ENCODE measurements around the gene KCNJ10.

The KCNJ10 gene

DNA sequence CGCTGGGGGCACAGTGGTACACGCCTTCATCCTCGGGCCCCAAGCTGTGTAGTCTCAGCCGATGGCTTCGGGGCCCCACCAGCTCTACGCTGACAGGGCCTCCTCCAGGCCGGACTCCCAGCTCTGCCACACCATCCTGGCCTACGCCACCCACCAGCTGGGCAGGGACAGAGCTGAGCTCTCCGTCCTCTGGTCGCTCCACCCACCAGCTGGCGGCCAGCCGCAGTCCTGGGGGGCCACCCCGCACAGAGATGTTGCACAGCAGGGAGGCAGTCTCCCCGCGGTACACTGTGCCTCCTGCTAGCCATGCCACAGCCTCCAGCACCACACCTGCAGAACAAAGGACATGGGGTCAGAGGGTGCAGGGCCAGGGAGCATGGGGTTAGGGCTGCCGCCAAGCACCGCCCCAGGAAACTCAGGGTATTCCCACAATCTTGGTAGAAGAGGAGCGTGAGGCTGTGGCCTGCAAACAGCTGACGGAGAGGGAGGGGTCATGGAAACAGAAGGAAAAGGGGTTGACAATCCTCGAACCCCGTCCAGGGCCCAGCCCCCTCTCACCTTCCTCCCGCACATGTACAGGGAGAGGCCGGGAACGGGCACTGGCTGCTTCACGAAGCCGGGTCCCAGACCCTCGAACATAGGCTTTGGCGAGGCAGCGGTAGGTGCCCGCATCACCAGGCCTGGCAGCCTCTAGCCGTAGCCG is 22.6 kb upstream of the KCNJ10 start:
- no peaks in the 10 kb centered on the region for H3K36me3 ChIP-seq (replicated peaks; ENCODE audit: insufficient read depth, low read length)
- H3K4me3 ChIP-seq (ENCODE audit: low read length) = no peak overlapping the region
- no peak overlapping the region for H3K4me2 ChIP-seq (ENCODE audit: low read depth, low read length)
- peaks cover 12% of the 10 kb centered on the region for H3K4me1 ChIP-seq (ENCODE audit: low read length)
- no peaks in the 10 kb centered on the region for H3F3A ChIP-seq (ENCODE audit: insufficient read depth, low read length)
- TF ChIP-seq, protein P1, sequence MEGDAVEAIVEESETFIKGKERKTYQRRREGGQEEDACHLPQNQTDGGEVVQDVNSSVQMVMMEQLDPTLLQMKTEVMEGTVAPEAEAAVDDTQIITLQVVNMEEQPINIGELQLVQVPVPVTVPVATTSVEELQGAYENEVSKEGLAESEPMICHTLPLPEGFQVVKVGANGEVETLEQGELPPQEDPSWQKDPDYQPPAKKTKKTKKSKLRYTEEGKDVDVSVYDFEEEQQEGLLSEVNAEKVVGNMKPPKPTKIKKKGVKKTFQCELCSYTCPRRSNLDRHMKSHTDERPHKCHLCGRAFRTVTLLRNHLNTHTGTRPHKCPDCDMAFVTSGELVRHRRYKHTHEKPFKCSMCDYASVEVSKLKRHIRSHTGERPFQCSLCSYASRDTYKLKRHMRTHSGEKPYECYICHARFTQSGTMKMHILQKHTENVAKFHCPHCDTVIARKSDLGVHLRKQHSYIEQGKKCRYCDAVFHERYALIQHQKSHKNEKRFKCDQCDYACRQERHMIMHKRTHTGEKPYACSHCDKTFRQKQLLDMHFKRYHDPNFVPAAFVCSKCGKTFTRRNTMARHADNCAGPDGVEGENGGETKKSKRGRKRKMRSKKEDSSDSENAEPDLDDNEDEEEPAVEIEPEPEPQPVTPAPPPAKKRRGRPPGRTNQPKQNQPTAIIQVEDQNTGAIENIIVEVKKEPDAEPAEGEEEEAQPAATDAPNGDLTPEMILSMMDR (IDR thresholded peaks at IDR 0.05; ENCODE audit: low read length) = no peak
- no peak for TF ChIP-seq EZH2 (optimal IDR thresholded peaks at IDR 0.05; ENCODE audit: low read depth, low read length)
- TF ChIP-seq EZH2phosphoT487 (IDR thresholded peaks at IDR 0.05; ENCODE audit: low read length) = no peak
- no peaks in the 10 kb centered on the region for H3K27me3 ChIP-seq (replicated peaks; ENCODE audit: insufficient read depth, low read length)
- no peaks in the 10 kb centered on the region for H3K9me2 ChIP-seq (replicated peaks; ENCODE audit: insufficient read depth, low read length)
- H3K79me2 ChIP-seq (ENCODE audit: low read length) = peaks cover 16% of the 10 kb centered on the region
- H3K9ac ChIP-seq (ENCODE audit: low read length) = no peak overlapping the region
- H3K9me3 ChIP-seq (replicated peaks; ENCODE audit: insufficient read depth, low read length) = no peaks in the 10 kb centered on the region
- no peak overlapping the region for H2AFZ ChIP-seq (ENCODE audit: low read length)
- no peak for DNase-seq
- no peaks in the 10 kb centered on the region for H4K20me1 ChIP-seq (ENCODE audit: insufficient read depth, low read length)
- no peak overlapping the region for H3K27ac ChIP-seq (ENCODE audit: low read length)

DNA sequence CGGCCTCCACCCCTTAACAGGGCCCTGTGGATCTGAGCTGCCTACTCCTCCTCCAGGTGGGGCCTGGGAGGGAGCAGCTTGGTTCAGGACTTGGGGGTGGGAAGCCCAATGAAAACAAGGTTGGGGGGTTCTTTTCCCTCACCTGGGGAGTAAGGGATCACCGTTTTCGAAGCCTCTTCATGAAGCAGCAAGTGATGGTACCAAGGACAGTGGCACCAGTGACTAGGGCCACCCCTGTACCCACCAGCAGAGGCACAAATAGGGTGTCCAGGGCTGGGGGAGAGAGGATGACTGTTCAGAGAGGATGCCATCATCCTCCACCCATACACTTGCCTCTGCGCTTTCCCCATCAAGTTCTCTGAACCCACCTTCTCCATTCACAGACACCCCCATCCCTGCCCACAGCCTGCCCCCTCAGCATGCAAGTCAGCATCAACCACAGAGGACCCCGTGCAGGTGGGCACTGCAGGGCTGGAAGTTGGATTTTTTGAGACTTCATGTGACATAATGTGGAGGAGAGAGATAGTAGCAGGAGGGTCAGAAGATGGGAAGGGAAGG is 21.8 kb upstream of the KCNJ10 start:
- Histone ChIP-seq H3K27ac (ENCODE audit: low read length) (no peak overlapping the region), H3K79me2 (ENCODE audit: low read length) (peaks cover 8% of the 10 kb centered on the region), H3K9me3 (replicated peaks; ENCODE audit: insufficient read depth, low read length) (no peaks in the 10 kb centered on the region), H4K20me1 (ENCODE audit: insufficient read depth, low read length) (no peaks in the 10 kb centered on the region), H3K4me3 (ENCODE audit: low read length) (no peak overlapping the region), H3K4me1 (ENCODE audit: low read length) (peaks cover 4% of the 10 kb centered on the region), H3F3A (ENCODE audit: insufficient read depth, low read length) (no peaks in the 10 kb centered on the region), H3K36me3 (replicated peaks; ENCODE audit: insufficient read depth, low read length) (no peaks in the 10 kb centered on the region), H3K4me2 (ENCODE audit: low read depth, low read length) (no peak overlapping the region), H3K27me3 (replicated peaks; ENCODE audit: insufficient read depth, low read length) (no peaks in the 10 kb centered on the region), H3K9ac (ENCODE audit: low read length) (no peak overlapping the region), H3K9me2 (replicated peaks; ENCODE audit: insufficient read depth, low read length) (no peaks in the 10 kb centered on the region), H2AFZ (ENCODE audit: low read length) (no peak overlapping the region)
- DNase-seq = no peak
- no peak for TF ChIP-seq EZH2phosphoT487 (IDR thresholded peaks at IDR 0.05; ENCODE audit: low read length)
- TF ChIP-seq, protein P1 (IDR thresholded peaks at IDR 0.05; ENCODE audit: low read length) = no peak
- TF ChIP-seq EZH2 (optimal IDR thresholded peaks at IDR 0.05; ENCODE audit: low read depth, low read length) = no peak

DNA sequence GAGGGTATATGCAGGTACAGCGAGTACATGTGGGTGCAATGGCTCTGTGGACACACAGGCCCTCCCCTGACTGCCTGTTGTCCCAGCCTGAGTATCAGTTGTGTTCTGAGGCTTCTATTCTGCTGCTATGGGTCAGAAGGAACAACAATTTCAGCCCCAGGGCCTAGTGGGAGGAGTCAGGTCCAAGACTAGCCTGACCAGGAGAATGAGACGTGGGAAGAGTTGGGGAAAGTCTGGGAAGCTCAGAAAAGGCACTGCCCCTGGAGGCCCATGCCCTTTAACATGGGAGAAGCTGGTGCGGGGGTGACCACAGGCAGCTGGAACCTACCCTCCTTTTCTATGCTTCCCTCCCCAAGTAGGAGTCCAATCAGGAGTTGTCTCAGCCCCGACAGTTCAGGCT is 20.8 kb upstream of the KCNJ10 start:
- H3K9me2 ChIP-seq (replicated peaks; ENCODE audit: insufficient read depth, low read length) = no peaks in the 10 kb centered on the region
- H2AFZ ChIP-seq (ENCODE audit: low read length) = no peak overlapping the region
- no peak overlapping the region for H3K9ac ChIP-seq (ENCODE audit: low read length)
- no peak overlapping the region for H3K27ac ChIP-seq (ENCODE audit: low read length)
- TF ChIP-seq, protein P1 (IDR thresholded peaks at IDR 0.05; ENCODE audit: low read length) = no peak
- TF ChIP-seq EZH2 (optimal IDR thresholded peaks at IDR 0.05; ENCODE audit: low read depth, low read length) = no peak
- TF ChIP-seq EZH2phosphoT487 (IDR thresholded peaks at IDR 0.05; ENCODE audit: low read length) = no peak
- H3K4me1 ChIP-seq (ENCODE audit: low read length) = no peaks in the 10 kb centered on the region
- H3K4me3 ChIP-seq (ENCODE audit: low read length) = no peak overlapping the region
- no peaks in the 10 kb centered on the region for H3K9me3 ChIP-seq (replicated peaks; ENCODE audit: insufficient read depth, low read length)
- H3K27me3 ChIP-seq (replicated peaks; ENCODE audit: insufficient read depth, low read length) = no peaks in the 10 kb centered on the region
- no peaks in the 10 kb centered on the region for H3K79me2 ChIP-seq (ENCODE audit: low read length)
- no peaks in the 10 kb centered on the region for H3F3A ChIP-seq (ENCODE audit: insufficient read depth, low read length)
- H3K4me2 ChIP-seq (ENCODE audit: low read depth, low read length) = no peak overlapping the region
- DNase-seq = no peak
- H4K20me1 ChIP-seq (ENCODE audit: insufficient read depth, low read length) = no peaks in the 10 kb centered on the region
- no peaks in the 10 kb centered on the region for H3K36me3 ChIP-seq (replicated peaks; ENCODE audit: insufficient read depth, low read length)

Measured in MM.1S (cell line).